H1 (cell line): Measurements from ENCODE around the gene ZDHHC8. TPM values are rescaled to one million over a fixed set of nuclear protein-coding genes. Genes with fewer than 3 reads are reported as not detected.

ENCODE experiments used
- CTCF ChIA-PET: fragments of 300-600 bp; sonication (Branson Sonifier 250); formaldehyde crosslinking; loops from one replicate; lab custom pipeline; 2021; ENCODE audit not compliant: partially characterized antibody; lab: Charles Lee
- POLR2A ChIA-PET: fragments of 300-600 bp; sonication (Branson Sonifier 250); formaldehyde crosslinking; loops from one replicate; lab custom pipeline; 2021; ENCODE audit warnings: inconsistent platforms; ENCODE audit not compliant: partially characterized antibody; lab: Charles Lee
- DNase-seq, 2 experiments: peaks; one replicate each; pipeline versions ENCODE4 v3.0.0 to v3.0.0-alpha.2; 2010 to 2022; ENCODE audit warnings: low spot score in 2 of 2, low read depth in 1 of 2, mixed read lengths in 1 of 2
- FAIRE-seq: peaks from 2 replicates; lab custom pipeline; 2011; peaks lifted over from hg19 to GRCh38; lab: Jason Lieb, UNC
- H2AFZ ChIP-seq: 2 replicates; pipeline ENCODE4 v1.8.1; 2012; ENCODE audit warnings: low read length, inconsistent platforms
- H2AK5ac ChIP-seq: 2 replicates; pipeline ENCODE4 v1.6.1; 2013; ENCODE audit warnings: low read depth, low read length
- H2BK120ac ChIP-seq: replicated peaks from 2 replicates; pipeline ENCODE3; 2013; ENCODE audit warnings: low read depth, low read length, inconsistent platforms
- H2BK12ac ChIP-seq: 2 replicates; pipeline ENCODE4 v1.6.1; 2013; ENCODE audit warnings: low read depth, low read length
- H2BK15ac ChIP-seq: 2 replicates; pipeline ENCODE4 v1.6.1; 2013; ENCODE audit warnings: low read length
- H2BK20ac ChIP-seq: 2 replicates; pipeline ENCODE4 v1.6.1; 2013; ENCODE audit warnings: low read length
- H2BK5ac ChIP-seq: 2 replicates; pipeline ENCODE4 v1.6.1; 2013; ENCODE audit warnings: low read depth, low read length
- H3K14ac ChIP-seq: 2 replicates; pipeline ENCODE4 v1.6.1; 2013; ENCODE audit warnings: inconsistent platforms; ENCODE audit not compliant: insufficient read length
- H3K18ac ChIP-seq: 2 replicates; pipeline ENCODE4 v1.6.1; 2013; ENCODE audit warnings: low read length; ENCODE audit errors: extremely low read depth
- H3K23ac ChIP-seq: 2 replicates; pipeline ENCODE4 v1.6.1; 2013; ENCODE audit warnings: inconsistent platforms; ENCODE audit not compliant: insufficient read length
- H3K23me2 ChIP-seq: 2 replicates; pipeline ENCODE4 v1.6.1; 2013; ENCODE audit warnings: low read depth, low read length
- H3K27ac ChIP-seq: 2 replicates; pipeline ENCODE4 v1.6.1; 2011; ENCODE audit warnings: low read depth, low read length, inconsistent platforms
- H3K27me3 ChIP-seq, 4 experiments: replicated peaks in 1 of 4; 1 replicate in 1 of 4; 2 replicates in 3 of 4; pipeline versions ENCODE4 v1.6.1 to v1.8.1; 2011 to 2013; ENCODE audit warnings: low read length in 3 of 4, mild to moderate bottlenecking in 3 of 4, inconsistent platforms in 2 of 4, mixed read lengths in 2 of 4, moderate library complexity in 1 of 4; ENCODE audit not compliant: control insufficient read depth in 3 of 4, insufficient read depth in 3 of 4; ENCODE audit errors: extremely low read depth in 1 of 4
- H3K36me3 ChIP-seq, 4 experiments: 2 replicates each; pipeline versions ENCODE4 v1.6.1 to v1.8.1; 2011 to 2013; ENCODE audit warnings: mild to moderate bottlenecking in 4 of 4, low read length in 3 of 4, moderate library complexity in 2 of 4, control low read depth in 1 of 4, inconsistent platforms in 1 of 4; ENCODE audit not compliant: insufficient read depth in 4 of 4, control insufficient read depth in 2 of 4
- H3K4ac ChIP-seq: replicated peaks from 2 replicates; pipeline ENCODE3; 2013; ENCODE audit warnings: low read length, low read depth, mixed read lengths, inconsistent platforms; ENCODE audit not compliant: insufficient read length
- H3K4me1 ChIP-seq, 4 experiments: replicated peaks in 1 of 4; 1 replicate in 1 of 4; 2 replicates in 3 of 4; pipeline versions ENCODE4 v1.6.1 to v1.8.1; 2011 to 2013; ENCODE audit warnings: low read length in 3 of 4, inconsistent platforms in 2 of 4, mixed read lengths in 1 of 4; ENCODE audit not compliant: insufficient read depth in 4 of 4, control insufficient read depth in 3 of 4
- H3K4me2 ChIP-seq, 2 experiments: 2 replicates each; pipeline versions ENCODE4 v1.6.1 to v1.8.1; 2011 to 2013; ENCODE audit warnings: low read depth in 2 of 2, low read length in 2 of 2, control low read depth in 1 of 2, inconsistent platforms in 1 of 2, mild to moderate bottlenecking in 1 of 2; ENCODE audit not compliant: insufficient read depth in 1 of 2
- H3K4me3 ChIP-seq, 4 experiments: fragments of 200-600, 300-600 bp in 1 of 4; sonication (generic), shearing (Covaris generic), sonication (Bioruptor Twin) in 1 of 4; 2 replicates each; pipeline versions ENCODE4 v1.5.1 to v1.8.1; 2011 to 2016; ENCODE audit warnings: low read length in 4 of 4, low read depth in 3 of 4, control low read depth in 2 of 4, inconsistent platforms in 2 of 4, mild to moderate bottlenecking in 2 of 4, mixed read lengths in 1 of 4, moderate library complexity in 1 of 4; ENCODE audit not compliant: insufficient read depth in 2 of 4; ENCODE audit errors: extremely low read depth in 1 of 4
- H3K56ac ChIP-seq: replicated peaks from 2 replicates; pipeline ENCODE3; 2013; ENCODE audit warnings: low read depth, mild to moderate bottlenecking, mixed read lengths, low read length, inconsistent platforms; ENCODE audit not compliant: insufficient read length
- H3K79me1 ChIP-seq: 2 replicates; pipeline ENCODE4 v1.6.1; 2013; ENCODE audit warnings: low read depth, low read length, control low read depth
- H3K79me2 ChIP-seq, 2 experiments: 2 replicates each; pipeline versions ENCODE4 v1.6.1 to v1.8.1; 2012 to 2013; ENCODE audit warnings: low read length in 2 of 2, mild to moderate bottlenecking in 2 of 2, inconsistent platforms in 1 of 2; ENCODE audit not compliant: insufficient read depth in 2 of 2, control insufficient read depth in 1 of 2
- H3K9ac ChIP-seq, 4 experiments: replicated peaks in 1 of 4; 1 replicate in 1 of 4; 2 replicates in 3 of 4; pipeline versions ENCODE4 v1.6.1 to v1.8.1; 2011 to 2013; ENCODE audit warnings: low read depth in 3 of 4, low read length in 3 of 4, control low read depth in 2 of 4, mild to moderate bottlenecking in 2 of 4, moderate library complexity in 2 of 4, inconsistent platforms in 1 of 4; ENCODE audit errors: extremely low read depth in 1 of 4
- H3K9me3 ChIP-seq, 2 experiments: 2 replicates each; pipeline versions ENCODE4 v1.6.1 to v1.8.1; 2012 to 2013; ENCODE audit warnings: mild to moderate bottlenecking in 2 of 2, moderate library complexity in 2 of 2, control low read depth in 1 of 2, inconsistent platforms in 1 of 2, low read depth in 1 of 2, low read length in 1 of 2, mixed read lengths in 1 of 2; ENCODE audit not compliant: insufficient read depth in 2 of 2
- H4K20me1 ChIP-seq, 2 experiments: replicated peaks in 1 of 2; 2 replicates each; pipeline versions ENCODE3 to v1.8.1; 2011 to 2013; ENCODE audit warnings: inconsistent platforms in 2 of 2, low read length in 2 of 2, mild to moderate bottlenecking in 1 of 2; ENCODE audit not compliant: insufficient read depth in 2 of 2, control insufficient read depth in 1 of 2
- H4K5ac ChIP-seq: 2 replicates; pipeline ENCODE4 v1.6.1; 2013; ENCODE audit warnings: low read length, low read depth, mixed read lengths, inconsistent platforms; ENCODE audit not compliant: insufficient read length
- H4K8ac ChIP-seq: 2 replicates; pipeline ENCODE4 v1.8.0; 2013; ENCODE audit warnings: mild to moderate bottlenecking, moderate library complexity, low read length, inconsistent platforms; ENCODE audit not compliant: insufficient read depth; ENCODE audit errors: extremely low read depth
- H4K91ac ChIP-seq: replicated peaks from 2 replicates; pipeline ENCODE3; 2013; ENCODE audit warnings: low read length, mixed read lengths, inconsistent platforms; ENCODE audit not compliant: insufficient read length
- SIN3A ChIP-seq, 2 experiments: IDR thresholded peaks in 1 of 2; conservative IDR thresholded peaks in 1 of 2; 2 replicates each; pipeline ENCODE4 v1.6.1; 2011 to 2012; ENCODE audit warnings: low read length in 2 of 2, improper control_type of control experiment in 1 of 2, low read depth in 1 of 2, mild to moderate bottlenecking in 1 of 2
- SIRT6 ChIP-seq: IDR thresholded peaks from one replicate; pipeline ENCODE4 v1.7.1; 2012; ENCODE audit warnings: low read length, inconsistent platforms
- SUZ12 ChIP-seq: fragments of 200-600 bp; sonication (generic); IDR thresholded peaks from 2 replicates; pipeline ENCODE4 v1.6.1; 2012; ENCODE audit warnings: mild to moderate bottlenecking, inconsistent platforms, low read length, moderate library complexity, mixed read lengths
- TEAD4 ChIP-seq: IDR thresholded peaks from 2 replicates; pipeline ENCODE4 v1.6.1; 2012; ENCODE audit warnings: low read depth, low read length, inconsistent platforms, mixed read lengths
- ZNF274 ChIP-seq: IDR thresholded peaks from 2 replicates; pipeline ENCODE4 v1.7.0; 2012; ENCODE audit warnings: low read length, borderline replicate concordance; ENCODE audit errors: extremely low read depth
- WGBS, 2 experiments: shearing (Covaris generic) in 1 of 2; methylation state at CpG; one replicate each; pipeline versions ENCODE4 v1.1.6 to v1.1.7; 2013 to 2015; ENCODE audit warnings: low lambda C conversion rate in 2 of 2, mixed read lengths in 2 of 2, inconsistent platforms in 1 of 2, low coverage in 1 of 2, missing lambda C conversion rate in 1 of 2; ENCODE audit not compliant: insufficient replicate concordance in 2 of 2, insufficient coverage in 1 of 2, insufficient read length in 1 of 2; ENCODE audit errors: extremely low coverage in 1 of 2, missing lambda C conversion rate in 1 of 2; 5-methylcytosine and 5-hydroxymethylcytosine counted together
- polyA plus RNA-seq, 7 experiments: library from polyadenylated mRNA; depleted of rRNA in 3 of 7; stranded (reverse) in 5 of 7; unstranded in 2 of 7; fragments of >200 nt in 5 of 7; fragments of 200-250 nt in 2 of 7; gene quantifications; 1 replicate in 5 of 7; 2 replicates in 1 of 7; 4 replicates in 1 of 7; pipeline versions ENCODE4 v1.2.1 to v1.2.3, GENCODE V29; 2011 to 2013; ENCODE audit warnings: missing spikeins in 2 of 7, mixed read lengths in 2 of 7
- total RNA-seq: library from RNA; stranded (reverse); fragmentation: NEBNext Ultra II Directional; extraction: Animal tissue kit (Norgen Biotek cat#: 25700); gene quantifications from 2 replicates; pipeline ENCODE4 v1.2.1, GENCODE V29; 2021

The ZDHHC8 gene
- total and polyA plus RNA-seq, 2 of the 8 experiments (the other 6 are each of a cell fraction or from before 2014, with no cell fraction given) = 18.6 to 65.6 TPM

- FAIRE-seq = no peak
- no peak overlapping the region for H3K4me2 ChIP-seq
- WGBS, 2 experiments = 92% methylated on average over 17 of the region's 17 CpGs; no CpG with 5 or more reads in 1 of the 2 experiments
- no peaks in the 10 kb centered on the region for H3K23me2 ChIP-seq
- H3K4me3 ChIP-seq = no peak overlapping the region
- H3K79me2 ChIP-seq = no peaks in the 10 kb centered on the region
- no peak overlapping the region for H2BK12ac ChIP-seq
- H3K79me1 ChIP-seq = no peaks in the 10 kb centered on the region
- H4K5ac ChIP-seq = no peak overlapping the region
- H3K14ac ChIP-seq = no peak overlapping the region
- no peak overlapping the region for H3K23ac ChIP-seq
- no peak overlapping the region for H2BK120ac ChIP-seq
- H2BK20ac ChIP-seq = no peak overlapping the region
- POLR2A ChIA-PET = interaction anchor here (1.7 kb wide), 1 partner anchor 63 kb away, joined by 3 read pairs; no protein-coding TSS in a partner anchor
- H3K9ac ChIP-seq = no peak overlapping the region
- CTCF ChIA-PET = interaction anchor here (0.8 to 4.6 kb wide), 9 partner anchors 10 to 108 kb away, joined by 3 to 22 read pairs (median 11); no protein-coding TSS in a partner anchor
- no peak overlapping the region for H2BK15ac ChIP-seq
- no peak overlapping the region for H2AFZ ChIP-seq
- H4K91ac ChIP-seq = no peak overlapping the region
- DNase-seq = no peak
- H3K4me1 ChIP-seq = peaks cover 0 to 8% (median 0%) of the 10 kb centered on the region in 4 experiments; a peak in 2 of 7 replicates
- H4K20me1 ChIP-seq = no peaks in the 10 kb centered on the region
- no peak overlapping the region for H2BK5ac ChIP-seq
- no peaks in the 10 kb centered on the region for H3K9me3 ChIP-seq
- H2AK5ac ChIP-seq = no peak overlapping the region
- no peaks in the 10 kb centered on the region for H3K27me3 ChIP-seq
- H3K4ac ChIP-seq = no peak overlapping the region
- H3K18ac ChIP-seq = no peak overlapping the region
- no peak overlapping the region for H3K27ac ChIP-seq
- H3K56ac ChIP-seq = no peak overlapping the region
- H4K8ac ChIP-seq = no peak overlapping the region; the same call in 1 of the 2 replicates
- no peaks in the 10 kb centered on the region for H3K36me3 ChIP-seq
- TF ChIP-seq SUZ12 (no peak), SIN3A (conservative IDR thresholded peaks at IDR 0.05 in 1 of 2, IDR thresholded peaks at IDR 0.05 in 1 of 2; ENCODE audit: low read depth in 1 of 2, low read length in 2 of 2) (no peak), TEAD4 (no peak), SIRT6 (no peak), ZNF274 (no peak)
These were observed 44.9 kb downstream of the ZDHHC8 start for GRCh38 chr22:20176421-20177085.
